Endothelial cell of umbilical vein (primary cell): ENCODE data around the gene MACF1.

Experiments used
- EZH2 ChIP-seq: IDR thresholded peaks from 2 replicates; pipeline ENCODE4 v1.6.1; 2012; ENCODE audit warnings: borderline replicate concordance, low read depth, mild to moderate bottlenecking, moderate library complexity, low read length, inconsistent platforms; ENCODE audit not compliant: severe bottlenecking
- JUN ChIP-seq: IDR thresholded peaks from 2 replicates; pipeline ENCODE4 v1.6.1; 2011; ENCODE audit warnings: borderline replicate concordance, low read depth; ENCODE audit not compliant: insufficient read length, insufficient read depth
- MAX ChIP-seq: IDR thresholded peaks from 2 replicates; pipeline ENCODE4 v1.6.1; 2011; ENCODE audit not compliant: insufficient read depth, insufficient read length
- POLR2A ChIP-seq: IDR thresholded peaks from 2 replicates; pipeline ENCODE4 v1.6.1; 2012; ENCODE audit warnings: low read depth, mild to moderate bottlenecking, control low read depth, low read length
- POLR2AphosphoS5 ChIP-seq: IDR thresholded peaks from 2 replicates; pipeline ENCODE4 v1.6.1; 2012; ENCODE audit warnings: low read depth, mild to moderate bottlenecking, control low read depth, low read length, moderate library complexity; ENCODE audit not compliant: insufficient read depth
- TF ChIP-seq, protein P1 (sequence below), 2 donors: IDR thresholded peaks; 1 replicate in 1 of 2; 2 replicates in 1 of 2; pipeline ENCODE4 v1.5.1; 2011; ENCODE audit warnings: low read length in 2 of 2, mild to moderate bottlenecking in 2 of 2, moderate library complexity in 2 of 2, control low read depth in 1 of 2, inconsistent platforms in 1 of 2, low read depth in 1 of 2; ENCODE audit not compliant: insufficient read depth in 1 of 2; ENCODE audit errors: extremely low read depth in 1 of 2

DNA sequence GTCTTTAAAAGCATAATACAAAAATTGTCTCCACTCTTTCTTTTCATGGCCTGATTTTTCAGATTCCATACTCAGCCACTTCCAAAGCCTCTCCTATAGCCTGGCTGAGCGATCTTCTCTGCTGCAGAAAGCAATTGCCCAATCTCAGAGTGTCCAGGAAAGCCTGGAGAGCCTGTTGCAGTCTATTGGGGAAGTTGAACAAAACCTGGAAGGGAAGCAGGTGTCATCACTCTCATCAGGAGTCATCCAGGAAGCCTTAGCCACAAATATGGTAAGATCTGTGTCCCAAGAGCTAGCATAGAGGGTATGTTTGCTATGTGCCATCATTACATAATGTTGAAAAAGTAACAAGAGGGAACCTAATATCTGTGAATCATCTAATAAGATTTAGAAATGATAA lies 156.2 kb downstream of the MACF1 start:
- no peak for TF ChIP-seq EZH2
- TF ChIP-seq, protein P1, sequence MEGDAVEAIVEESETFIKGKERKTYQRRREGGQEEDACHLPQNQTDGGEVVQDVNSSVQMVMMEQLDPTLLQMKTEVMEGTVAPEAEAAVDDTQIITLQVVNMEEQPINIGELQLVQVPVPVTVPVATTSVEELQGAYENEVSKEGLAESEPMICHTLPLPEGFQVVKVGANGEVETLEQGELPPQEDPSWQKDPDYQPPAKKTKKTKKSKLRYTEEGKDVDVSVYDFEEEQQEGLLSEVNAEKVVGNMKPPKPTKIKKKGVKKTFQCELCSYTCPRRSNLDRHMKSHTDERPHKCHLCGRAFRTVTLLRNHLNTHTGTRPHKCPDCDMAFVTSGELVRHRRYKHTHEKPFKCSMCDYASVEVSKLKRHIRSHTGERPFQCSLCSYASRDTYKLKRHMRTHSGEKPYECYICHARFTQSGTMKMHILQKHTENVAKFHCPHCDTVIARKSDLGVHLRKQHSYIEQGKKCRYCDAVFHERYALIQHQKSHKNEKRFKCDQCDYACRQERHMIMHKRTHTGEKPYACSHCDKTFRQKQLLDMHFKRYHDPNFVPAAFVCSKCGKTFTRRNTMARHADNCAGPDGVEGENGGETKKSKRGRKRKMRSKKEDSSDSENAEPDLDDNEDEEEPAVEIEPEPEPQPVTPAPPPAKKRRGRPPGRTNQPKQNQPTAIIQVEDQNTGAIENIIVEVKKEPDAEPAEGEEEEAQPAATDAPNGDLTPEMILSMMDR (IDR thresholded peaks at IDR 0.05; ENCODE audit: extremely low read depth in 1 of 2, insufficient read depth in 1 of 2, low read depth in 1 of 2, low read length in 2 of 2) = no peak
- no peak for TF ChIP-seq MAX
- TF ChIP-seq JUN = no peak
- TF ChIP-seq POLR2AphosphoS5 = no peak
- no peak for TF ChIP-seq POLR2A
